Aorta (tissue), 5 donors: ENCODE measurements around the gene ELL. TPM values are rescaled to one million over a fixed set of nuclear protein-coding genes. Genes with fewer than 3 reads are reported as not detected.

Experiments used
- ATAC-seq: fragments of 200-7000 bp; cut with Tn5 transposase; one replicate; pipeline ENCODE4 v1.9.1; 2022; ENCODE audit warnings: moderate library complexity; ENCODE audit not compliant: low FRiP score
- DNase-seq, 2 donors: peaks; one replicate each; pipeline ENCODE4 v3.0.0-alpha.2; 2020
- H3K27ac ChIP-seq, 2 donors: one replicate each; pipeline ENCODE4 v1.5.1; 2013; ENCODE audit warnings: low read length in 2 of 2, mild to moderate bottlenecking in 2 of 2, moderate library complexity in 2 of 2, control low read depth in 1 of 2, inconsistent platforms in 1 of 2, low read depth in 1 of 2
- H3K27me3 ChIP-seq, 2 donors: one replicate each; pipeline ENCODE4 v1.6.1; 2013; ENCODE audit warnings: control low read depth in 1 of 2, low read length in 1 of 2, mild to moderate bottlenecking in 1 of 2, moderate library complexity in 1 of 2; ENCODE audit not compliant: insufficient read depth in 2 of 2, control insufficient read depth in 1 of 2
- H3K36me3 ChIP-seq, 2 donors: one replicate each; pipeline ENCODE4 v1.6.1; 2013; ENCODE audit warnings: control low read depth in 1 of 2, low read length in 1 of 2, mild to moderate bottlenecking in 1 of 2; ENCODE audit not compliant: insufficient read depth in 2 of 2, control insufficient read depth in 1 of 2
- H3K4me1 ChIP-seq, 2 donors: one replicate each; pipeline ENCODE4 v1.6.1; 2013; ENCODE audit warnings: low read length in 2 of 2, control low read depth in 1 of 2, mild to moderate bottlenecking in 1 of 2, moderate library complexity in 1 of 2; ENCODE audit not compliant: insufficient read depth in 2 of 2, control insufficient read depth in 1 of 2
- H3K4me3 ChIP-seq, 2 donors: one replicate each; pipeline ENCODE4 v1.5.1; 2013; ENCODE audit warnings: low read length in 2 of 2, control low read depth in 1 of 2, mild to moderate bottlenecking in 1 of 2
- H3K9me3 ChIP-seq: one replicate; pipeline ENCODE4 v1.6.1; 2013; ENCODE audit warnings: mild to moderate bottlenecking, low read length; ENCODE audit not compliant: control insufficient read depth
- WGBS, 2 donors: extraction: QIAGEN DNeasy Blood & Tissue Kit; methylation state at CpG; one replicate each; pipeline ENCODE4 v1.1.7; 2013; 5-methylcytosine and 5-hydroxymethylcytosine counted together
- intact Hi-C, 2 donors: fragments of 100-400 bp; cut with DNase I; formaldehyde crosslinking; loops; one replicate each; pipeline versions ENCODE4 v1.14.2 to v1.15.0; 2022
- polyA plus RNA-seq, 2 donors: library from polyadenylated mRNA; stranded (reverse); fragments of 200-250 nt; gene quantifications; one replicate each; pipeline ENCODE4 v1.2.3, GENCODE V29; 2013
- total RNA-seq, 2 donors: library from RNA; stranded (reverse); fragmentation: NEBNext Ultra II Directional; extraction: Animal tissue kit (Norgen Biotek cat#: 25700); gene quantifications; one replicate each; pipeline ENCODE4 v1.2.1, GENCODE V29; 2021
- donor health status: healthy with polysubstance abuse.
- donor health status: Bipolar disorder and iron deficiency.
- donor health status: DM: no; HTN: no; CAD: no.
- donor health status: DM: no; HTN: no; CAD: no.
- donor health status: DM: yes; HTN: yes; CAD: no.

Gene ELL
- total and polyA plus RNA-seq, 4 donors, result 7.3 to 37.9 (median 21.5) TPM

DNA sequence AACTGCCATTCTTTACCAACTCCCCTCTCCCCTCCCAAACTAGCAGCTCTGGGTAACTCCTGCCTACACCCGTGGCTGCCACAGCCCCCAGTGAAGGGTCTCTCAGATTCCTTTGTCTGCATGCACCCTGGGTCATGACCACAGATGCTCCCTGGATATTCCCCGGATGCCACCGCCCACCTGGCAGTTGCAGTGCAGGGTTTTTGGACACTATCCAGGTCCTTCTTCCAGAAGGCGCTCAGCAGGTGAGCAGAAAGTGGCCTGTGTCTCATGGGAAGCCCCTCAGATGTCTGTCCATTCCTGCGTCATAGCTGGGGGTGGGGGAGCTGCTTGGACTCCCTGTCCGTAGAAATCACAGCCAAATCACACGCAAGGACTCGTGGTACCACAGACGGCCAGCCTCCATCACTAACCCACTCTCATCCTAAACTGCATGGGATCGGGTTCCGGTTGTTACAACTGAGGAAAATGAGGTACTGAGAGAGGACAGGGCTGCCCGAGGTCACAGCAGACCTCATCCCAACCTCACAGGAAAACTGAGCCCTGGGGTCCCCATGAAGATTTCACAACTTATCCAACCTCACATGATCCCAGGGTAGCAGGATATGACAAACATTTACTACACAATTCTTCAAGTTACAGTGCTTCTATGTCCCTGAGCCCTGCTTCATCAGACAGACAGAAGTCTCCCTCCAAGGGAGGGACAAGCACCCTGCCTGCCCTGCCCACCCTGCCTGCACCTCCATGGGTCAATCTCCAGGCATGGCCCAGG, 38.6 kb downstream of the ELL start:
- H3K27ac ChIP-seq, result no peak overlapping the region
- no peaks in the 10 kb centered on the region for H3K27me3 ChIP-seq
- H3K9me3 ChIP-seq, result no peaks in the 10 kb centered on the region
- no peaks in the 10 kb centered on the region for H3K36me3 ChIP-seq
- intact Hi-C loops, result no loop called here
- H3K4me3 ChIP-seq, result no peak overlapping the region
- ATAC-seq, result no peak
- H3K4me1 ChIP-seq, result no peaks in the 10 kb centered on the region
- DNase-seq, result no peak
- WGBS, 2 donors, result 51 to 54% methylated on average over 12 of the region's 12 CpGs

DNA sequence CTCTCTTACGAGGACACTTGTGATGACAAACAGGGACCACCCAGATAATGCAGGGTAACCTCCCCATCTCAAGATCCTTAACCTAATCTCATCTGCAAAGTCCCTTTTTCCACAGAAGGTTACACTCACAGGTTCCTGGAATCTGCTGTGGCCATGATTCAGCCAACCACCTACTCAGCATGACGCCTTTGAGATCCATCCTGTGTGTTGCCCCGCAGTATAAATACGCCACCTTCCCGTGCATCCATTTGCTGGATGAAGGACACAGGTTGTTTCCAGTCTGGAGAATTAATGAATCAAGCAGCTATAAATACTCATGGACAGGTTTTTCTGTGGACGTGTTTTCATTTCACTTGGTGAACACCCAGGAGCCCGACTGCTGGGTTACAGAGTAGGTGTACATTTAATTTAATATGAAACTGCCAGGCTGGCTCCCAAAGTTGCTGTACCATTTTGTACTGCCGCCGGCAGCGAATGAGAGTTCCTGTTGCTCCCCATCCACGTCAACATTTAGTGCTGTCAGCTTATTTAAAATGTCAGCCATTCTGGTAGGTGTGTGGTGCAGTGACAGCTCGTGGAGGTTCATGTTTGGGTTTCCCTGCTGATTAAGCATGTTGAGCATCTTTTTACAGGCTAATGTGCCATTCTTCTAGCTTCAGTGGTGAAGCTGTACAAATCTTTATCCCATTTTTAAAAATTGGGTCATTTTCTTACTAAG, 40.2 kb downstream of the ELL start:
- no peaks in the 10 kb centered on the region for H3K36me3 ChIP-seq
- WGBS, 2 donors, result 94 to 95% methylated on average over 12 of the region's 12 CpGs
- no peak overlapping the region for H3K4me3 ChIP-seq
- intact Hi-C loops, result no loop called here
- ATAC-seq (no peak), DNase-seq (no peak)
- H3K27me3 ChIP-seq, result no peaks in the 10 kb centered on the region
- no peaks in the 10 kb centered on the region for H3K4me1 ChIP-seq
- H3K27ac ChIP-seq, result no peak overlapping the region
- no peaks in the 10 kb centered on the region for H3K9me3 ChIP-seq

DNA sequence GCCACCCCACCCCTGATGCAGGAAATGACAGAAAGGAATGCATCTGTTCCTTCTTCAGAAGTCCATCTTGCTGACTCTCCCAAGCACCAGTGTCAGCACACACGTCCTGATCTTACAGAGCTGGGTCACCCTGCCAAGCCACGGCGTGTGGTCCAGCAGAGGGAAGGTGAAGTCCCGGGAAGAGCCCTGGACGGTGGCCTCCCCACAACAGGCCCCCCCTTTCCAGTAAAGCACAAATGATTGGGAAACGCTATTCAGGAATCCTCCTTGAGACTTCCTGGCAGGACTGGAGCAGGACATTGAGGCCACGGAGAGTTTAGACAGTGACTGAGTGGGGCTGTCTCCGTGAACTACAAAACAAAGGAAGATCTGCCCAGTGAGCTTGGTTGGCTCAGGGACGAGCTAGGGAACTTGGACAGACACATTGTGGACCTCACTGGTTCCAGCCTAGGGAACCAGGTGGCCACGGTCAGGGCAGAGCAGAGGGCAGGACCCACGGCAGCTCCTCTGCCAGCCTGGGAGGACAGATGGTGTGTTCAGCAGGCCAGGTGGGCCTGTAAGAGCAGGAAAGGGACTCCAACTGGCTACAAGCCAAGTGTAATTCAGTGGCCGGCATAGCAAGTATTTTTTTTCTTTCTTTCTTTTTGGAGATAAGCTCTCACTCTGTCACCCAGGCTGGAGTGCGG, 41.7 kb downstream of the ELL start:
- WGBS, 2 donors, result 31 to 32% methylated on average over 13 of the region's 13 CpGs
- no peaks in the 10 kb centered on the region for H3K9me3 ChIP-seq
- DNase-seq (peak; percentile 88 to 93), ATAC-seq (peak; percentile 73)
- no peak overlapping the region for H3K27ac ChIP-seq
- H3K4me3 ChIP-seq, result no peak overlapping the region
- intact Hi-C loops, result no loop called here
- no peaks in the 10 kb centered on the region for H3K36me3 ChIP-seq
- no peaks in the 10 kb centered on the region for H3K27me3 ChIP-seq
- no peaks in the 10 kb centered on the region for H3K4me1 ChIP-seq

DNA sequence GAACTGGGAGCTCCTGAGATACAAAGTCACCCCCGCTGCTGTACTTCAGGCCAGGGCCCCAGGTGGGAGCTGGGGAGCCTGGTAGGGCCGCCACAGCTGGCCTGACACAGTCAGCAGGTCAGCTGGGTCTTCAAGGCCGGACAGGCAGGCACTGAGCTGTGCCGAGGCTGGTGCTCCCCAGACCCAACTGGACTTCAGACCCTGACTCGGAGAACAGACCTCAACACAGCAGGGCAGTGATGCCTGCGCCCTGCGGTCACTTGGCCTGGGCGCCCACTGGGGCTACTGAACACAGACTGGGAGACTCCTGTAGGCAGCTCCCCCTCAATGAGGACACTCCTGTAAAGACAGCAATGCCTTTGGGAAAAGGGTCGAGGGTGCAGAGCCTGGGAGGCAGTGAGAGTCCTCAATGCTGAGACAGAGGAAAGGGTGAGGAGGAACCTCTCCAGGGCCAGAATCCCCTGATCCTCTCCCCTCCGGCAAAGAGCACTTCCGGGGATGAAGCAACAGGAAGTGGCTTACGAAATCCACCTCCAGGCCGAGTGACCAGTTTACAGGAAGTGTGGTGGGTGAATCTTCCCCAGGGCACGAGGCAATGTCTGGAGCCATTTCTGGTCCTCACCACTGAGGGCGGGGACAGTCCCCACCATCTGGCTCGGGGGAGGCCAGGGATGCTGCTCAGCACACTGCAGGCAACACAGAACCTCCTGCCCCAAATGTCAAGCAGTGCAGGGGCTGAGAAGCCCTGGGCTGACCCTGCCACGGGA, 43.1 kb downstream of the ELL start:
- no peaks in the 10 kb centered on the region for H3K9me3 ChIP-seq
- no peaks in the 10 kb centered on the region for H3K27me3 ChIP-seq
- no peaks in the 10 kb centered on the region for H3K36me3 ChIP-seq
- peak; percentile 88 to 94 for DNase-seq
- H3K4me3 ChIP-seq, result no peak overlapping the region
- ATAC-seq, result peak; percentile 86
- intact Hi-C loops, result loop anchor here in 1 of 2 donors (10.0 kb wide), 1 partner anchor 96 kb away; the partner anchor contains the start of gene UBA52
- H3K4me1 ChIP-seq, result no peaks in the 10 kb centered on the region
- 69 to 71% methylated on average over 17 of the region's 17 CpGs for WGBS, 2 donors
- H3K27ac ChIP-seq, result no peak overlapping the region

DNA sequence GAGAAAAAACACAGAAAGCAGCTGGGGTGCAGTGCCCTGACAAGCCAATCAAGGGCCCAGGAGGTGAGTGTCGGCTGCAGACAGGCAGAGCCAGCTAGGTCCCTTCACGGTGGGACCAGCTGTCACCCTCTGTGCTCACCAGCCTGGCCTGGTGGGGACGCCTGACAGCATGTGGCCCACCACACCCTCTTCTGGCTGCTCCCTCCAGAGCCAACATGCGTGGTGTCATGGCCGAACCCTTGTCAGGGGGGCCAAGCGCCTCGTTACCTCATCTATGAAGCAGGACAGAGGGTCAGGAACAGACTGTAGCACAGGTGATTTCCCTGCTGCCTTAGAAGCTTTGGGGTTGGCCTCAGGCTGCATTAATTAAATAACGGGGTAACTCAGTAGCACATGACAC, 43.9 kb downstream of the ELL start:
- no peak overlapping the region for H3K4me3 ChIP-seq
- 88 to 89% methylated on average over 8 of the region's 8 CpGs for WGBS, 2 donors
- H3K36me3 ChIP-seq, result no peaks in the 10 kb centered on the region
- H3K4me1 ChIP-seq, result no peaks in the 10 kb centered on the region
- intact Hi-C loops, result loop anchor here in 1 of 2 donors (10.0 kb wide), 1 partner anchor 97 kb away; the partner anchor contains the start of gene UBA52
- no peaks in the 10 kb centered on the region for H3K27me3 ChIP-seq
- H3K27ac ChIP-seq, result no peak overlapping the region
- no peak for ATAC-seq
- no peaks in the 10 kb centered on the region for H3K9me3 ChIP-seq
- no peak for DNase-seq

DNA sequence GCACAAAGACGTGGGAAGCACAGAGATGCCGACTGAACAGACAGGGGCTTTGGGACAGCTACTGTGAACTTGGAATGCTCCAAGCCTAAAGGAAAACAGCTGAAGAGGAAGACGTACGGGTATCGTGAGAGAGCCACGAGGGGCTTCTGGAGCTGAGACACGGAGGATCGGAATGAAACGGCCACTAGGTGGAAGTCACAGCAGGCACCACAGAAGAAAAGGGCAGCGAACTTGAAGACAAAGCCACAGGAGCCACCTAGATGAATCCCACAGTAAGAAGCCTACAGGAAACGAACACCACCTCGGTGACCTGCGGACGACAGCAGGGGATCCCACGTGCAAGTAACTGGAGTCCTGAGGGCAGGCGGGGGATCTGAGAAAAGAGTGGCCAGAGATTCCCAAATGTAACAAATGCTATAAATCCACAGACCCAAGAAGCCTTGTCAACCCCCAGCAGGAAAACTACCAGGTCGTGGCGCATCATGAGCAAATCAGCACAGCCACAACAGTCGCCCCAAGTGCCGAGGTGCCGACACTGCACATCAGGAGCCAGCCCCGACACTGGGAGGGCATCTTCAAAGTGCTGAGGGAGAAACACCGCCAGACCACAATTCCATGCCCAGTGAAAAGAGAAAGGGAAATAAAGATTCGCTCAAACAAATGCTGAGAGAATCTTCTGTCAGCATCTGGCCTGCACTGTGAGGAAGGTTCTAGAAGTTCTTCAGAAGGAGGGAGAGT, 44.7 kb downstream of the ELL start:
- Histone ChIP-seq H3K4me1 (no peaks in the 10 kb centered on the region), H3K4me3 (no peak overlapping the region), H3K9me3 (no peaks in the 10 kb centered on the region), H3K27ac (no peak overlapping the region), H3K36me3 (no peaks in the 10 kb centered on the region), H3K27me3 (no peaks in the 10 kb centered on the region)
- intact Hi-C loops, result loop anchor here in 1 of 2 donors (10.0 kb wide), 1 partner anchor 98 kb away; the partner anchor contains the start of gene UBA52
- 83 to 84% methylated on average over 24 of the region's 24 CpGs for WGBS, 2 donors
- DNase-seq, result peak in 1 of 2 donors; percentile 62
- ATAC-seq, result no peak

DNA sequence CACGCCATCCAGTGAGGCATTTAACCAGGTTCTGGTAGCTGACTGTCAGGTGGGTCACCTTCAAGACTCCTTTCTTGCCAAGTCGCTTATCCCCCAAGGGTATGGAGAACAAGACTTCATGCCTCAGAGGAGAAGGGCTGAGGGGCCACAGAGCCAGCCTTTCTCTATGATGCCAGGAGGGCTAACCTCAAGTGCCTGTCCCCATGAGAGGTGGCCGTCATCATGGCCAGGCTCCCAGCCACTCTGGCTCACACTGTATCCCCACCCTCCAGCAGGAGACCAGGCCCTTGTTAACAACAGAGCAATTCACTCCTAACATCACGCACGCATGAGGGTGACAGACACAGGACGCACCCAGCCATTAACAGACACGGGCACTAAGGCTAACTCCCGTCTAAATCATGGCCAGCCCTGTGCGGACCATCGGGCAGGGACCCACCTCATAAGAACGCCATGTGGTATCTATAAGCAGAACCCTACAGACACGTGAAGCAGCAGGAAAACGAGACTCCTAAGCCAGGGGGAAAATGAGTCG, 45.3 kb downstream of the ELL start:
- WGBS, 2 donors, result 86 to 87% methylated on average over 14 of the region's 14 CpGs
- intact Hi-C loops, result loop anchor here in 1 of 2 donors (10.0 kb wide), 1 partner anchor 98 kb away; the partner anchor contains the start of gene UBA52
- ATAC-seq, result no peak

More for the DNA sequence above, 45.3 kb downstream of the ELL start:
- Histone ChIP-seq H3K9me3 (no peaks in the 10 kb centered on the region), H3K27me3 (no peaks in the 10 kb centered on the region), H3K27ac (no peak overlapping the region), H3K4me1 (no peaks in the 10 kb centered on the region), H3K36me3 (no peaks in the 10 kb centered on the region), H3K4me3 (no peak overlapping the region)
- no peak for DNase-seq
